C1 segment of cervical spinal cord (tissue), 14 donors: ENCODE measurements around the gene TMEM213.
"Not testable (repeated sequence)": the region's sequence is repeated elsewhere in the genome, so short reads cannot be mapped to it uniquely, and the experiment has no call there.

ENCODE experiments used
- DNase-seq, 14 donors: peaks; one replicate each; lab custom pipeline; 2025; lab: John Stamatoyannopoulos, UW

TMEM213 gene

DNA sequence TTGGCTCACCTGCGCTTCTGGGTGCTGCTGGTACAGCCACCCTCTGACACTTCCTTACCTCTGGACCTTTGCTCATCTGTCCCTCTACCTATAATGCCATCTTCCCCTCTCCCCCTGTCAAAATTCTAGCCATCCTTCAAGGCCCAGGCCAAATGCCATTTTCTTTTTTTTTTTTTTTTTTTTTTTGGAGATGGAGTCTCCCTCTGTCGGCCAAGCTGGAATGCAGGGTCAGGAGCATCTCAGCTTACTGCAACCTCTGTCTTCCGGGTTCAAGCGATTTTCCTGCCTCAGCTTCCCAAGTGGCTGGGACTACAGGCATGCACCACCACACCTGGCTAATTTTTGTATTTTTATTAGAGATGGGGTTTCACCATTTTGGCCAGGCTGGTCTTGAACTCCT, 748 bp upstream of the TMEM213 start:
- not testable (repeated sequence) for DNase-seq

DNA sequence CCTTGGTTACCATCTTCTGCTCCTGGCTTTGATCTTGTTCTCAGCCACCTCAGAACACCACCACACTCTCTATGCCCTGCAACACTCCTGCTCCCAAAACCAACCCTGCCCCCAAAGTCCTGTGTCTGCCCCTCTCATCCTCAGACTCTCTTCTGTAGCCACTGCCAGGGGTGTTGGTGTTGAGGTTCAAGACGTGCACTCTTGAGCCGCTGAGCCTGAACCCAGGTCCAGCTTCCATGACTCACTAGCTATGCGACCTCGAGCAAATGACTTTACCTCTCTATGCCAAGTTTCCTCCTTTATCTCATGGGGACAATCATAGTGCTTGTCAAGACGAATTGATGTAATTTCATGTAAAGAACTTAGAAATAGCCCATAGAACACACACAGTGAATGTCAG, 1.0 kb downstream of the TMEM213 start:
- DNase-seq, result no peak

DNA sequence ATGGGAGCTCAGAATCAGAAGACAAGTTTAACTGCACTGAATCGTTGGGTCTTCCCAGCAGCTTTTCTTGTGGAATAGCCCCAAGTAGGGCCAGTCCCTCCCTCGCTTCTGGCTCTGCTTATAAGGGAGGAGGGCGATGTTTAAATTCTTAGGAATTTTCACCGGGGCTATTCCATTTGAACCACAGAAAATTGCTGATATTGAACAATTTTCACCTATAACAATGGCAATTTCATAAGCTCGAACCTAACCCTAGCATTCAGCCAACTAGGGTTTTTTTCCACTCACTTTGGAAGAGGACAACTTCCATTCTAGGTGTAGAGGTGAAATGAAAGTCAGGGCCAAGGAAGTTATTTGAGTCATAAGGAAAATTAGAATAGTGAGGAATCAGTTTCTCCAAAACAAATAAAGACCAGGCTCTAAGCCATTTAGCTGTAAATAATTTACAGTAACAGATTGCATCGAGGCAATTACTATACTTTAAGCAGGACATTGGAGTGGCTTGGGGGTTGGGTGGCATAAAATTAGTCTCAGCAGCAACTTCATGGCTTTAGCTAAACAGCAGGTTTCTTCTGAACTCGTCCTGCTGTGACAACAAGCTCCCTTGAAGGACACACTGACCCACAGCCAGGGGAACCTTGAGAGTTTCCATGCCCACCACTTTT, 1.7 kb downstream of the TMEM213 start:
- no peak for DNase-seq

DNA sequence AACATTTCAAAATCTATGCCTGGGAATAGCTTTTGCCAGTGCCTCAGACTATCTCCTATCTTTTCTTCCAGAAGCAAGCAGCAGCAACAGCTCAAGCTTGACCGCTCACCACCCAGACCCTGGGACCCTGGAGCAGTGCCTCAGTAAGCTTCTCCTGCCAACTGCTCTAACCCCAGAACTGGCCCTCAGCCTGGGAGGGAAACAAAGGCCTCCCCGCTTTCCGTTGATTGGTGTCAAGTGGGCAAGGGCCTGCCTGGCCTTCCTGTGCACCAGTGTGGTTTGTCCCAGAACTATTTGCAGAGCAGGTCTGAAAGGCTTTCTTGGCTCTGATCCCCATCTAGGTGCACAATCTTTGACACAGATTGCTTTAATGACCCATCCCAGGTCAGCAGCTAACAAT, 3.5 kb downstream of the TMEM213 start:
- DNase-seq, result peak in 1 of 14 donors; percentile 7

DNA sequence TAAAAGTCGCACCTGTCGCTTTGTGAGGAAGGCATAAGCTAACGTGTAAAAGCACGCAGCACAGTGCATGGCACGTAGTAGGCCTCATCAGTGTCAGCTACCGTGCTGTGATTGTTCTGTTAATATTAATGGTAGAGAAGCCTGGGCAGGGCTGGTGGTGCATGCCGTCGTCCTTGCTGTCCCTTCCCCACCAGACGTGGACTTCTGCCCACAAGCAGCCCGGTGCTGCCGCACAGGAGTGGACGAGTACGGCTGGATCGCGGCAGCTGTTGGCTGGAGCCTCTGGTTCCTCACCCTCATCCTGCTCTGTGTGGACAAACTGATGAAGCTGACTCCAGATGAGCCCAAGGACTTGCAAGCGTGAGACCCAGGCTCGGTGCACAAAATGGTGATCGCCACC, 4.9 kb downstream of the TMEM213 start:
- no peak for DNase-seq

DNA sequence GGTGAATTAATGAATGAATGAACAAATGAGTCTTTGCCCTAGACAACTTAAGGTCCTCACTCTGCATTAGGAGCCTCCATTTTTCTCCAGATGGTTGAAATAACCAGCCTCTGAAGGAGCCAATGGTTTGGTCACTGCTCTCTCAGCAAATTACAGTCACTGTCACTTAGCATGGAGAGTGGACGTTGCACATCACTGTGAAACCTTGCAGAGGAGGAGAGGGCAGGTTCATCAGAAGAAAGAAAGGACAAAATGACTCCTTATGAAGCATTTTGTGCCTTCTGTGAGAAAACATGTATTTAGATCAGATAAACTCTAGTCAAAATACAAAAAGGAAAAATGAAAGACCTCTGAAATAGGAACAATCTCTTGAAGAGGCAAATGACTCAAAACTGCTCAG, 6.8 kb downstream of the TMEM213 start:
- DNase-seq, result no peak

DNA sequence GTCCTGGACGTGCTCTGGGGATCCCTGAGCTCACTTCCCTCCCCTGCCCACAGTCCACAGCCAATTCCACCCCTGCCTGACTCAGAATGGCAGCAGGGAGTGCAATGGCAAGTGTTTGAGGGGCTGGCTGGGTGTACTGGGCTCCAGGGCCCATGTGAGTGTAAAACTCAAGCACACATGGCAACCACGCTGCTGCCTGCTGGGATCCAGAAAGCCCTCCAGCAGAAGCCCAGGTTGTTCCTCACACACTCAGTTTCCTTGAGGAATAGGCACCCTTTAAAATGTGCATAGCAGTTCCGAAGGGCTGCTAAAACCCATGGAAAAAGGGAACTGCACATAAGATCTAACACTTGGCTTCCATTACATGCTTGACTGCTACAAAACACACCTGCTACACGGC, 11.6 kb downstream of the TMEM213 start:
- no peak for DNase-seq

DNA sequence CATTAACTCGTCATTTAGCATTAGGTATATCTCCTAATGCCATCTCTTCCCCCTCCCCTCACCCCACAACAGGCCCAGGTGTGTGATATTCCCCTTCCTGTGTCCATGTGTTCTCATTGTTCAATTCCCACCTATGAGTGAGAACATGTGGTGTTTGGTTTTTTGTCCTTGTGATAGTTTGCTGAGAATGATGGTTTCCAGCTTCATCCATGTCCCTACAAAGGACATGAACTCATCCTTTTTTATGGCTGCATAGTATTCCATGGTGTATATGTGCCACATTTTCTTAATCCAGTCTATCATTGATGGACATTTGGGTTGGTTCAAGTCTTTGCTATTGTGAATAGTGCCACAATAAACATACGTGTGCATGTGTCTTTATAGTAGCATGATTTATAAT, 13.5 kb downstream of the TMEM213 start:
- not testable (repeated sequence) for DNase-seq

DNA sequence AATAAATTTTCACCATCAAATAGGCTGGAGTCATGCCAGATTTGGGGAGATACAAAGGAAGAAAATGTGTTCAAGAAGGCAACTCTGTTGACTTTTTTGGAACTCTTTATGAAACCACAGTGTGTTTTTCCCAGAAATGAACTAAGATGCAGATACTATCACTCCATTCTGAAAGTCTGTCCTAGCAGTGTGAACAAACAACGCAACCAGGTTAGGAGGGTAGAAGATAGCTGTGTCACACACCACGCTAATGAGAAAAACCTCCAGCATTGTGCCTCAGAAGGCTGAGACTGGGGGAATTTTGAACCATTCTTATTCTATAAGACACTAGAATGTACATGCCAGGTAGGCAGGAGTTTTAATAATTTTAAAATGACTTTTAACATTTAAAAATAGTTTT, 16.2 kb downstream of the TMEM213 start:
- DNase-seq, result no peak

DNA sequence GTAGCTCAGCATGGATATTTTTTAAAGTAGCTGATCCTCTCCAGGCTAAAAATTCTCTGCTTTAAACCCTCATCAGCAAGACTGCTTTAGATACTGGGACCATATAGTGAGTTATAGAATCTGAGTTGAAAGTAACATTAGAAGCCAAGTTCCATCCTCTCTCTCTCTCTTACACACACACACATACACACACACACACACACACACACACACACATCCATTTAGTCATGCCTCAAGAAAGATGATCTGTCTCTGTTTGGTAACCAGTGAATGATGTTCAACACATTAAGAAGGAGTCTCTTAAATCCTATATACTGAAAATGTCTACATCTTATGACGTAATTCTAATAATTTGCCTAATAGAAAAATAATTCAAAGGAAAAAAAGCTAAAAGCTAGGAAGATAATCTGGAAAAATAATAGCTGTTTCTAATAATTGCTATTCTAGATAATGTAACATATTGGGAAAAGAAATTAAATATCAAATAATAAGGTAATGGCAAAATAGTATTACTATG, 17.1 kb downstream of the TMEM213 start:
- no peak for DNase-seq

DNA sequence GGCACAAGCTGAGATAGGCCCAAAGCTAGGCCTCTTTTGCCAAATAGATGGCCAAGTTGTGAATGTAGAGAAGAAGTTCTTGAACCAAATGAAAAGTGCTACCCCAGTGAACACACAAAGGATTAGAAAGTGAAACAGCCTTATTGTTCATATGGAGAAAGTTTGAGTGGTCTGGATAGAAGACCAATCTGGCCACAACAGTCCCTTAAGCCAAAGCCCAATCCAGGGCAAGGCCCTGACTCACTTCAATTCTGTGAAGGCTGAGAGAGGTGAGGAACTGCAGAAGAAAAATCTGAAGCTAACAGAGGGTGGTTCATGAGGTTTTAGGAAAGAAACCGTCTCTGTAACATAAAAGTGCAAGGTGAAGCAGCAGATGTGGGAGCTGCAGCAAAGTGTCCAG, 18.9 kb downstream of the TMEM213 start:
- no peak for DNase-seq

DNA sequence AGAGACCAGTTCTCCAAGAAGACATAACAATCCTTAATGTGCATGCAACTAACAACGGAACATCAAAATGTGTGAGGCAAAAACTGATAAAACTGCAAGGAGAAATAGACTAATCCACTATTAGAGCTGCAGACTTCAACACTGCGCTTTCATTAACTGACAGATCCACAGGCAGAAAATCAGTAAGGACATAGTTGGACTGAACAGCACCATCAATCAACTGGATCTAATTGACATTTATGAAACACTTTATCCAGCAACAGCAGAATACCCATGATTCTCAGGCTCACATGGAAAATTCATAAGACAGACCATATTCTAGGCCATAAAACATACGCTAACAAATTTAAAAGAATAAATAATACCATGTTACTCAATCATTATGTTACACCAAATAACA, 21.8 kb downstream of the TMEM213 start:
- DNase-seq, result no peak

DNA sequence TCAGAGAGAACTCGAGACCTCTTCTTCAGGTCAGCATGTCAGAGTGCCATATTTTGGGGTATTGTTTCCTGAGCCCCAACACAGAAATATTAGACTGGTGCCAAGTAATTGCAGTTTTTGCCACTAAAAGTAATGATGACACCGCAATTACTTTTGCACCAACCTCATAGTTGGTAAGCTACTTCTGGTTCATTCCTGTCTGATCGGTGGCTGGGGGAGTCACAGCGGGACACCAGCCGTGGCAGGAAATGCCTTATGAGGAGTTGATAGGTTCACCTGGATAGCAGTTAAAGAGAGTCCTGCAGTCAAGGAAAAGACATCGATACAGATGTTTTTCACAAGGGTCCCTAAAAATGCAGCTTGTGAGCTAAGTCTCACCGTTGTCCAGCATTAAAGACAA, 24.1 kb downstream of the TMEM213 start:
- no peak for DNase-seq

DNA sequence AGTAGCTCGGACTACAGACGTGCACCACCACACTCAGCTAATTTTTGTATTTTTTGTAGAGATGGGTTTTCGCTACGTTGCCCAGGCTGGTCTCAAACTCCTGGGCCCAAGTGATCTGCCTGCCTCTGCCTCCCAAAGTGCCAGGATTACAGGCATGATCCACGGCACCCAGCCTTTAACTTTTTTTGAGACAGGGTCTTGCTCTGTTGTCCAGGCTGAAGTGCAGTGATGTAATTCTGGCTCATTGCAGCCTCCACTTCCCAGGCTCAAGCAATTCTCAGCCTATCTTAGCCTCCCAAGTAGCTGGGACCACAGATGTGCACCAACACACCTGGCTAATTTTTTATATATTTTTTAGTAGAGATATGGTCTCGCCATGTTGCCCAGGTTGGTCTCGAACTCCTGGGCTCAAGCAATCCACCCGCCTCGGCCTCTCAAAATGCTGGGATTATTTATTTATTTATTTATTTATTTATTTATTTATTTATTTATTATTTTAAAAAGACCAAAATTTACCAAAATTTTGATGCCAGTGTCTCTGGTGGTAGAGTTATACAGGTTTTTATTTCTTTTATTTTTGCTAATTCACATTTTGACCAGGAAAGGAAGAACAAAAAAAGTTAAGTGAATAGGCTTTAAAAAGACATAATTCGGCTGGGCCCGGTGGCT, 25.2 kb downstream of the TMEM213 start:
- DNase-seq, result no peak

DNA sequence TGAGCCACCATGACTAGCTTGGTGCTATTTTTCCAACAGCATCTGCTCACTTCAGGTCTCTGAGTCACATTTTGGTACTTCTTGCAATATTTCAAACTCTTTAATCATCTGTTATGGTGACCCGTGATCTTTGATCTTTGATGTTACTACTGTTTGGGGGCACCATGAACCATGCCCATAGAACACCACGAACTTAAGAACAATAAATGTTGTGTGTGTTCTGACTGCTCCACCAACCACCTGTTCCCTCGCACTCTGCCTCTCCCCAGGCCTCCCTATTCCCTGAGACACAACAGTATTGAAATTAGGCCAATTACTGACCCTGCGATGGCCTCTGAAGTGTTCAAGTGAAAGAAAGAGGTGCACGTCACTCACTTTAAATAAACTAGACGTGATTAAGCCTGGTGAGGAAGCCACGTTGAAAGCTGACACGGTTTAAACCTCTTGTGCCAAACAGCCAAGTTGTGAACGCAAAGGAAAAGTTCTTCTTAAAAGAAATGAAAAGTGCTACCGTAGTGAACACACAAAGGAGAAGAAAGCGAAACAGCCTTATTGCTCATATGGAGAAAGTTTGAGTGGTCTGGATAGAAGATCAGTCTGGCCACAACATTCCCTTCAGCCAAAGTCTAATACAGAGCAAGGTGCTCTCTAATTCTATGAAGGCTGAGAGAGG, 27.4 kb downstream of the TMEM213 start:
- no peak for DNase-seq

DNA sequence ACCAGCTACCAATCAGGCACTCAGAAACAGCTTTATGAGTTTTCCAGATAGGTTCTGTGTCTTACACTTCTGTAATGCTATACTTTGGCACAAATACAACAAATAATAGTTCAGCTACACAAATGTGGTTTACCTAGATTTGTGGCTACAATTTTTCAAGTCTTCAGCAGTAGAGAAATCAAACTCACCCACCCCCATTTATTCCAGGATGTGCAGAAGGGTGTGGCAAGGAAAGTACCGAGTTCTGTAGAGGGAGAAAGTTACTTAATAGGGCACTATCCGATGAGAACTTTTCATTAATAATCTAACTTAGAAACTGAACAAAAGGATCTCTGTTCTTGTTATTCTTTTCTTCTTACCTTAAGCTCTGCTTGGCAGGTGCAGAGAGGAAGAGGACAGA, 30.5 kb downstream of the TMEM213 start:
- DNase-seq, result no peak

DNA sequence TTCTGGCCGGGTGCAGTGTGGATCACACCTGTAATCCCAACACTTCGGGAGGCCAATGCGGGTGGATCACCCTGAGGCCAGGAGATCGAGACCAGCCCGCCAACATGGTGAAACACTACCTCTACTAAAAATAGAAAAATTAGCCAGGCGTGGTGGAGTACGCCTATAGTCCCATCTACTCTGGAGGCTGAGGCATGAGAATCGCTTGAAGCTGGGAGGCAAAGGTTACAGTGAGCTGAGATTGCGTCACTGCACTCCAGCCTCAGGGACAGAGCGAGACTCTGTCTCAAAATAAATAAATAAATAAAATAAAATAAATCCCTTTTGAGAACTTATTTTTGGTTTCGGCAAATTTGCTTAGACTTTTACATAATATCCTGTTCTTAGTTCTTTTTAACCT, 31.5 kb downstream of the TMEM213 start:
- no peak for DNase-seq

DNA sequence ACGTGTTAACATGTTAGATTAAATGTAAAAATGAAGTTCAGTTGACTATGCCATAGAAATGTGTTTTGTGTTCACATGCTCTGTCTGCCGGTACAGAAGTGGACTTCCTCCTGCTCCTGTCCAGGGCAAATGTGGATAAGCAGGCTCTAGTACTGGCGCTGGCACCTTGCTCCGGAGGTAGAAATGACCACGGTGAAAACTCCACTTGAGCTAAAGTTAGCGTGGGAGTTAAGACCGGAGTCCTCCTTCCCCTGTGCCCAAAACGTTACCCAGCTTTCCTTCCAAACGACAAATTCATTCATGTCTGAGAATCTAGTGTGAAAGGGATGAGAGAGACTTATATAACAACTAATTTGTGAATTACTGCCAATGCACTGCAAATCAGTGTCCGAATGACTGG, 35.2 kb downstream of the TMEM213 start:
- no peak for DNase-seq

DNA sequence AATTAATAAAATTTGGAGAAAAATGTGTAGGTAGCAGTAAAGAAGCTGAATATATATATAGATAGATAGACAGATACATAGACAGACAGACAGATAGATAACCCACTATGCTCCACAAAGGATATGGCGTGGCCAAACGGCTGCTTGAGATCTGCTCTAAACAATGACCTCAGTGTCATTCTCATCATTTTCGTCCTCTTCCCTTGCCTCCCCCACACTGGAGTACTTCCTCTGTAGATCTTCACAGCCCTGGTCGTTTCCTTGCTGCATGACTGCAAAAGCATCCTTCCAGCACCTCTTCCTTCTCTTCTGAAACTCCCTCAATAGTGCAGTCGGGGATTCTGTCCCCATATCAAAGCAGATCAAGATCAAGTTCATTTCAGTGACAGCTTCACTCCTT, 35.8 kb downstream of the TMEM213 start:
- DNase-seq, result no peak

DNA sequence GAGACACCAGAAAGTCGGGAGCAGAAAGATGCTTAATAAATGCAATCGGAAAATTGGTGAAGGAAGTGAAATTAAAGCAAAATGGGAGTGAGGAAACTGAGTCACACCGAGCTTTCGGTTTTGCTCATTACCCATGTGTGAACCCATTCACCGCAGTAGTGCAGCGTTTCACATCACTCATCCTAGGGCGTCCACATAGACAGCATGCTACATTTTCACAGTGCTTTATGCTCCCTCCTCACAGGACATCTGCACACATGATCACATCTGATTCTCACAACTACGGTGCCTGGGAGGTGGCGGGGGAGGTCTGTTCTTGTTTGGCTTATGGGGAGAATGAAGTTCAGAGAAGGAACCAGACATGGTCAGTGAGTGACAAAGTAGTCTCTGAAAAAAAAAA, 36.8 kb downstream of the TMEM213 start:
- DNase-seq, result no peak

DNA sequence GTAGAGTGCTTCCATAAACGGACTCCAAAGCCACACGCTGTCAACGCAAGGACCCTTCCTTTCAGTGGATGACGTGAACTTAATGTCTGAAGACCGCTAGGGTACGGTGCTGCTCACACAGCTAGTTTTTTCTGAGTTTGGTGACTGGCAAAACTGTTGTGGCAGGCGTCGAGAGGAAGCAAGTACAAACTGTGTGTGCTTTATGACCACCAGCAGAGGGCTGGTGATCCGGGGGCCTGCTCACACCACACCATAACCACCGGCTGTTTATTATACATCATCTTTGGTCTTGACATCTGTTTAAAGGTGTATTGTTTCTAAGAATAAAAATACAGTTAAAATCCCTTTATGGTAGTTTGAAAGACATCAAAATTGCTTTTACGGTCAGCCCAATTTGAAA, 37.3 kb downstream of the TMEM213 start:
- DNase-seq, result no peak

DNA sequence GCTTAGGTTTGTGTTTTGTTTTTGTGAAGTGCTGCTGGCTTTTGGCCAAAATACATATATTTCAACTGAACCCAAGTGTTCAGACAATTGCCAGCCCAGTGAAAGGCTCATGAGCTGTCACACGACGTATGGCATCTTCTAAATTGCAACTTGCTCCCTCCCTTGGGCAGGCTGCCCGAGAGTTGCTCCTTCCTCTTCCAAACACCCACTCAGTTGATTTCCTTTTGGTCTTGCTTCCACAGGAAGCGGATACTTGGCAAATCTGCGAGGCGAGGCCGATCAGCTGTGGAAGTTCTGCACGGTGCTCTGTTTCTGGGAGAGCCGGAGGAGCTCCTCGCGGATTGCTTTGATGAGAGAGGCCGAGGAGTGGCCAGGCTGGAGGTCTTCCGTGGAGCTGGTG, 39.8 kb downstream of the TMEM213 start:
- no peak for DNase-seq

DNA sequence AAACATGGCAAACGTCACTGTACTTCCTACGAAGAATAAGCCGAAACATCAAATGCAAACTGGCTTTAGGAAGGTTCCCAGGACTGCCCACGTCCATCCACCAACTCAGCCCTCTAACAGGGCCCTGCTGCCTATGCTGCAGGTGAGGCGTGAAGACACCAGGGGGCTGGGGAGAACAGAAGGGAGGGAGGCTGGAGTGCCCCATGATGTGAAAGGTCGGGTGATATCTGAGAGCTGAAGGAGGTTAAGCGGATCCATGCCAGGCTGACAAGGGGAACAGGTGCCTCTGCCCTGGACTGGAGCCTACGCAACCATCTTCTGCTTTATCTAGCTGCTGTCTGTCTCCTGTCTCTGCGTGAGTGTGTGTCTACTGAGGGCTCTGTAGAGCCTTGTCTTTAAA, 40.4 kb downstream of the TMEM213 start:
- DNase-seq, result no peak
